ENCODE results near the gene MEIKIN. TPM values are rescaled to one million over a fixed set of nuclear protein-coding genes. Genes with fewer than 3 reads are reported as not detected.

Gene MEIKIN
- total and polyA plus RNA-seq, 3 experiments from 2014 or later: 0.53 to 0.69 TPM; not detected in 1

GRCh38 chr5:131795228-131795627 lies 150.2 kb downstream of the MEIKIN start:
- H3K27ac Mint-ChIP-seq: peak overlapping the region in 7 of 8 donors; percentile 1 to 100 (median 67)
- no peaks in the 10 kb centered on the region for H3K9me3 Mint-ChIP-seq
- no peaks in the 10 kb centered on the region for H3K9me3 ChIP-seq (ENCODE audit: low read length)
- ChIA-PET CTCF (no interaction called here), POLR2A (no interaction called here)
- H3K27me3 Mint-ChIP-seq: no peaks in the 10 kb centered on the region
- peaks cover 44 to 60% (median 59%) of the 10 kb centered on the region in 3 donors for H3K4me1 Mint-ChIP-seq
- H3K36me3 Mint-ChIP-seq: peaks cover 0 to 13% (median 0%) of the 10 kb centered on the region in 3 donors
- no peaks in the 10 kb centered on the region for H3K27me3 ChIP-seq (ENCODE audit: insufficient read depth, low read length, poor library complexity, severe bottlenecking)
- H3K27ac ChIP-seq (ENCODE audit: low read depth, low read length): peak overlapping the region; percentile 96
- peaks cover 21% of the 10 kb centered on the region for H3K4me1 ChIP-seq (ENCODE audit: insufficient read depth, low read length)
- DNase-seq: no peak
- peak overlapping the region; percentile 40 for H3K4me3 ChIP-seq (ENCODE audit: low read length)
- H3K36me3 ChIP-seq (ENCODE audit: insufficient read depth, low read length): no peaks in the 10 kb centered on the region
- peak overlapping the region; percentile 71 to 99 (median 96) for H3K4me3 Mint-ChIP-seq

DNA sequence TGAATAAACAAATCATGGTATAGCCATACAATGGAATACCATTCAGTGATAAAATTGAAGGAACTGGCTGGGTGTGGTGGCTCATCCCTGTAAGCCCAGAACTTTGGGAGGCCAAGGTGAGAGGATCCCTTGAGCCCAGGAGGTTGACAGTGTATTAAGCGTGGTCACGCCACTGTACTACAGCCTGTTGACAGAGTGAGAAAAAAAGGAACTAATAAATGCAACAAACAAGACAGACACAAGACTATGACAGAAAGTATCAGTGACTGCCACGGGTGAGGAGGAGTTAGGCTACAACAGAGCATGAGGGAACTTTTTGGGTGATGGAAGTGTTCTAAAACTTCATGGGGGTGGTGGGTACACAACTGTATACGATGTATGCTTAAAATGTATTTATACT lies 150.9 kb downstream of the MEIKIN start:
- POLR2A ChIA-PET: no interaction called here

DNA sequence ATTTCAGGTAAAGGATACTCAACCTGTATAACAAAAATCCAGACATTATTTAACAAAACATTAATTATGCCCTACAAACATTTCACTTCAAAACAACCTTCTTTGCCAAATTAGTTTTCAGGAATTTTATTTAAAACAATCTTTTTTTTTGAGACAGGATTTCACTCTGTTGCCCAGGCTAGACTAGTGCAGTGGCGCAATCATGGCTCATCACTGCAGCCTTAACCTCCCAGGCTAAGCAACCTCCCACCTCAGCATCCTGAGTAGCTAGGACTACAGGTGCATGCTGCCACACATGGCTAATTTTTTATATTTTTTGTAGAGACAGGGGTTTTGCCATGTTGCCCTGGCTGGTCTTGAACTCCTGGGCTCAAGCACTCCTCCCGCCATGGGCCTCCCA lies 152.6 kb downstream of the MEIKIN start:
- DNase-seq: no peak
- H3K27ac Mint-ChIP-seq: peak overlapping the region in 1 of 8 donors; percentile 23
- peaks cover 0 to 15% (median 7%) of the 10 kb centered on the region in 3 donors for H3K36me3 Mint-ChIP-seq
- no peak overlapping the region for H3K4me3 Mint-ChIP-seq
- Histone ChIP-seq H3K4me3 (ENCODE audit: low read length) (no peak overlapping the region), H3K36me3 (ENCODE audit: insufficient read depth, low read length) (no peaks in the 10 kb centered on the region), H3K27ac (ENCODE audit: low read depth, low read length) (no peak overlapping the region), H3K9me3 (ENCODE audit: low read length) (no peaks in the 10 kb centered on the region), H3K27me3 (ENCODE audit: insufficient read depth, low read length, poor library complexity, severe bottlenecking) (no peaks in the 10 kb centered on the region), H3K4me1 (ENCODE audit: insufficient read depth, low read length) (peaks cover 22% of the 10 kb centered on the region)
- ChIA-PET POLR2A (no interaction called here), CTCF (no interaction called here)
- H3K4me1 Mint-ChIP-seq: peaks cover 50 to 73% (median 70%) of the 10 kb centered on the region in 3 donors
- H3K9me3 Mint-ChIP-seq: no peaks in the 10 kb centered on the region
- no peaks in the 10 kb centered on the region for H3K27me3 Mint-ChIP-seq

More for the DNA sequence above, 150.9 kb downstream of the MEIKIN start:
- H3K9me3 Mint-ChIP-seq: no peaks in the 10 kb centered on the region
- peak overlapping the region in 6 of 7 donors; percentile 6 to 96 (median 64) for H3K4me3 Mint-ChIP-seq
- peak overlapping the region; percentile 31 for H3K4me3 ChIP-seq (ENCODE audit: low read length)
- no peaks in the 10 kb centered on the region for H3K27me3 Mint-ChIP-seq
- CTCF ChIA-PET: no interaction called here
- H3K27ac Mint-ChIP-seq: peak overlapping the region in 5 of 8 donors; percentile 17 to 100 (median 44)
- DNase-seq: no peak
- H3K9me3 ChIP-seq (ENCODE audit: low read length): no peaks in the 10 kb centered on the region
- peaks cover 47 to 64% (median 62%) of the 10 kb centered on the region in 3 donors for H3K4me1 Mint-ChIP-seq
- no peaks in the 10 kb centered on the region for H3K27me3 ChIP-seq (ENCODE audit: insufficient read depth, low read length, poor library complexity, severe bottlenecking)
- peaks cover 21% of the 10 kb centered on the region for H3K4me1 ChIP-seq (ENCODE audit: insufficient read depth, low read length)
- H3K27ac ChIP-seq (ENCODE audit: low read depth, low read length): no peak overlapping the region
- peaks cover 0 to 13% (median 2%) of the 10 kb centered on the region in 3 donors for H3K36me3 Mint-ChIP-seq
- H3K36me3 ChIP-seq (ENCODE audit: insufficient read depth, low read length): no peaks in the 10 kb centered on the region

DNA sequence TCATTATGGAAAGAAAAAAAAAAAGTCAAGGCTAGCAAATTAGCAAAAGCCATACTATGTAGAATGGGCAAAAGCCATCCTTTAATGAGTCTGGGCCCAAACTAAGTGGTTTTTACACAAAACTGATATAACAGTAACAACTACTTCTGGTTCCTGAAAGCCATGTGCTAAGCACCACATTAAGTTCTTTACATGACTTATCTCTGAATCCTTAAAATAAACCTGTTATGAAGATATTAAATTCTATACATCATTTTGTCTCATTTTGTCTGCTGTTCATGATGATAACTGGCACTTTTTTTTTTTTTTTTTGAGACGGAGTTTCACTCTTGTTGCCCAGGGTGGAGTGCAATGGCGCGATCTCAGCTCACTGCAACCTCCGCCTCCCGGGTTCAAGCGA lies 153.6 kb downstream of the MEIKIN start:
- no peaks in the 10 kb centered on the region for H3K9me3 Mint-ChIP-seq
- ChIA-PET POLR2A (no interaction called here), CTCF (no interaction called here)
- Histone ChIP-seq H3K4me3 (ENCODE audit: low read length) (no peak overlapping the region), H3K9me3 (ENCODE audit: low read length) (no peaks in the 10 kb centered on the region), H3K36me3 (ENCODE audit: insufficient read depth, low read length) (no peaks in the 10 kb centered on the region), H3K4me1 (ENCODE audit: insufficient read depth, low read length) (peaks cover 19% of the 10 kb centered on the region), H3K27me3 (ENCODE audit: insufficient read depth, low read length, poor library complexity, severe bottlenecking) (no peaks in the 10 kb centered on the region), H3K27ac (ENCODE audit: low read depth, low read length) (no peak overlapping the region)
- no peak for DNase-seq
- H3K27ac Mint-ChIP-seq: no peak overlapping the region
- H3K4me3 Mint-ChIP-seq: no peak overlapping the region
- no peaks in the 10 kb centered on the region for H3K27me3 Mint-ChIP-seq
- H3K4me1 Mint-ChIP-seq: peaks cover 52 to 78% (median 75%) of the 10 kb centered on the region in 3 donors
- H3K36me3 Mint-ChIP-seq: peaks cover 0 to 11% (median 10%) of the 10 kb centered on the region in 3 donors

DNA sequence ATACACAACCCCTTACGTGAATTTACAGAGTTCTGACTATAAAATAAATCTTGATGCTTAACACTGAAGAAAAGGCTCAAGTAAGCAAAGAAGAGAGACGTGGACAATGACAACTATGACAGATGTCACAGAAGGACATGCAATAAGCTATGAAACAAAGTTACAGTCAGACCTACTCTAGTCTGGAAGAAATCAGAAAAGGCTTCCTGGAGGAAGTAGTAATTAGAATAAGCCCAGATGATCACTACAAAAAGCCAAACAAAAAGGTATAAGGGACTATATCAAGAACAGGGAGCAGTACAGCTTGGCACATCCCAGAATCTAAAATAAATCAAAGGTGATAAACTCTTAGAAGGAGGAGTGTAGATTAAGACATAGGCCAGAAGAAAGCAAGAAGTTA lies 154.9 kb downstream of the MEIKIN start:
- CTCF ChIA-PET: no interaction called here
- peaks cover 51 to 76% (median 75%) of the 10 kb centered on the region in 3 donors for H3K4me1 Mint-ChIP-seq
- peaks cover 16% of the 10 kb centered on the region for H3K4me1 ChIP-seq (ENCODE audit: insufficient read depth, low read length)

DNA sequence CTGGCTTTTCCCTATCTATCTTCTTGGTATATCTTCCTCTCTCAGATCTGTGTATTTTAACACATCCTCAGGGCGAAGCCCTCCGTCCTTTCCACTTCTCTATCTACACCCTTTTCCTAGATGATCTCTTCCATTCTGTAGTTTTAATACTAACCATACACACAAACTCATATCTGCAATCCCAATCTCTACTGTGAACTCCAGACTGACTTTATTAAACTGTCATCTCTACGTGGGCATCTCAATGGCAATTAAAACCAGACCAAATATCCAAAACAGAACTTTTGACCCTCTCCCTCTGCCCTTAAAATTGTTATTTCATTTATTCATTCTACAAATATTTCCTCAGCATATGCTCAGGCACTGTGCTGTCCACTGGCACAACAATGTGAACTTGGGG lies 155.7 kb downstream of the MEIKIN start:
- no peak overlapping the region for H3K4me3 ChIP-seq (ENCODE audit: low read length)
- peaks cover 12% of the 10 kb centered on the region for H3K4me1 ChIP-seq (ENCODE audit: insufficient read depth, low read length)
- H3K36me3 Mint-ChIP-seq: peaks cover 0 to 10% (median 4%) of the 10 kb centered on the region in 3 donors
- H3K9me3 ChIP-seq (ENCODE audit: low read length): no peaks in the 10 kb centered on the region
- DNase-seq: no peak
- no peak overlapping the region for H3K27ac ChIP-seq (ENCODE audit: low read depth, low read length)
- H3K4me3 Mint-ChIP-seq: no peak overlapping the region
- H3K27me3 ChIP-seq (ENCODE audit: insufficient read depth, low read length, poor library complexity, severe bottlenecking): no peaks in the 10 kb centered on the region
- no peak overlapping the region for H3K27ac Mint-ChIP-seq
- no peaks in the 10 kb centered on the region for H3K9me3 Mint-ChIP-seq
- ChIA-PET CTCF (no interaction called here), POLR2A (no interaction called here)
- no peaks in the 10 kb centered on the region for H3K36me3 ChIP-seq (ENCODE audit: insufficient read depth, low read length)
- H3K27me3 Mint-ChIP-seq: no peaks in the 10 kb centered on the region
- peaks cover 44 to 68% (median 67%) of the 10 kb centered on the region in 3 donors for H3K4me1 Mint-ChIP-seq

More for the DNA sequence above, 154.9 kb downstream of the MEIKIN start:
- no peaks in the 10 kb centered on the region for H3K27me3 ChIP-seq (ENCODE audit: insufficient read depth, low read length, poor library complexity, severe bottlenecking)
- DNase-seq: no peak
- H3K4me3 ChIP-seq (ENCODE audit: low read length): no peak overlapping the region
- no peaks in the 10 kb centered on the region for H3K9me3 ChIP-seq (ENCODE audit: low read length)
- peaks cover 0 to 10% (median 5%) of the 10 kb centered on the region in 3 donors for H3K36me3 Mint-ChIP-seq
- H3K27ac ChIP-seq (ENCODE audit: low read depth, low read length): no peak overlapping the region
- H3K4me3 Mint-ChIP-seq: no peak overlapping the region
- no peaks in the 10 kb centered on the region for H3K36me3 ChIP-seq (ENCODE audit: insufficient read depth, low read length)
- no peaks in the 10 kb centered on the region for H3K9me3 Mint-ChIP-seq
- POLR2A ChIA-PET: no interaction called here
- peak overlapping the region in 3 of 8 donors; percentile 2 to 42 (median 2) for H3K27ac Mint-ChIP-seq
- H3K27me3 Mint-ChIP-seq: no peaks in the 10 kb centered on the region

GRCh38 chr5:131787736-131788135 lies 157.7 kb downstream of the MEIKIN start:
- CTCF ChIA-PET: no interaction called here

DNA sequence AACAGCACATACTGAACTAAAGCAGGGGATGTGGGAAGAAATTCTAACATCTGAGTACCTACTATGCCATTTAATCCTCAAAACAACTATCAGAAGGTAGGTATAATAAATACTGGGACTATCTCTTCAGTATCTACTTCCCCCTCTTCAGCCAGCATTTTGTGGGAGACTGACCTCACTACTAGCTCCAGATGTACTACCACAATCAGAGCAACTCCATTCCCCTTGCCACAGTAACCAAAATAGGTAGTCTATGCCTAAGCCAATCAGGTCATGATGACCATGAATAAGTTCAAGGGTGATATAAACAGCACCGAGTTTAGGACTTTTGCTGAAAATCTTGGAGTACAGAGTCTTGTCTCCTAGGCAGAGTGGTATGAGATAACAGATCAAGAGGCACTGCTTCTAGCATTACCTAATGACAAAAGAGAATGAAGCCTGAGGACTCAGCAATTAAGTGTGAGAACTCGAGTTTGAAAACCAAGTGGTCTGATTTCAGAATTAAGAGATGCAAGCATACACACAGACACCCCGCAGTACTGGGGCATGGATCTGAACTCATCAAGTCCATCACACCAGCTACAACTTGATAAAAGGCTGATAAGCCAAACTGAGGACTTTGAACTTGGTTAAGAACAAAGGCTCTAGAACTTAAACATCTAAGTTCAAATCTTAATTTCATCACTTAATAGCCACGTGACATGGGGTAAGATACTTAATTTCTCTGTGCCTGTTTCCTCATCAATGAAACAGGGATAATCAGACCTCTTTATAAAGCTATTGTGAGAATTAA lies 158.4 kb downstream of the MEIKIN start:
- Mint-ChIP-seq H3K4me3 (no peak overlapping the region), H3K27me3 (no peaks in the 10 kb centered on the region), H3K36me3 (peaks cover 0 to 12% (median 4%) of the 10 kb centered on the region in 3 donors), H3K4me1 (peaks cover 45 to 65% (median 62%) of the 10 kb centered on the region in 3 donors), H3K27ac (peak overlapping the region in 1 of 8 donors; percentile 14), H3K9me3 (no peaks in the 10 kb centered on the region)
- no peak for DNase-seq
- Histone ChIP-seq H3K4me1 (ENCODE audit: insufficient read depth, low read length) (peaks cover 6% of the 10 kb centered on the region), H3K36me3 (ENCODE audit: insufficient read depth, low read length) (no peaks in the 10 kb centered on the region), H3K4me3 (ENCODE audit: low read length) (no peak overlapping the region), H3K27ac (ENCODE audit: low read depth, low read length) (no peak overlapping the region), H3K9me3 (ENCODE audit: low read length) (no peaks in the 10 kb centered on the region), H3K27me3 (ENCODE audit: insufficient read depth, low read length, poor library complexity, severe bottlenecking) (no peaks in the 10 kb centered on the region)
- CTCF ChIA-PET: no interaction called here
- POLR2A ChIA-PET: no interaction called here

More at GRCh38 chr5:131787736-131788135, 157.7 kb downstream of the MEIKIN start:
- POLR2A ChIA-PET: interaction anchor here (0.6 kb wide), 1 partner anchor 131 kb away, joined by 7 read pairs; no protein-coding TSS in a partner anchor
- H3K9me3 Mint-ChIP-seq: no peaks in the 10 kb centered on the region
- Histone ChIP-seq H3K9me3 (ENCODE audit: low read length) (no peaks in the 10 kb centered on the region), H3K27ac (ENCODE audit: low read depth, low read length) (no peak overlapping the region), H3K27me3 (ENCODE audit: insufficient read depth, low read length, poor library complexity, severe bottlenecking) (no peaks in the 10 kb centered on the region), H3K4me1 (ENCODE audit: insufficient read depth, low read length) (peaks cover 6% of the 10 kb centered on the region), H3K36me3 (ENCODE audit: insufficient read depth, low read length) (no peaks in the 10 kb centered on the region), H3K4me3 (ENCODE audit: low read length) (no peak overlapping the region)
- peaks cover 0 to 12% (median 4%) of the 10 kb centered on the region in 3 donors for H3K36me3 Mint-ChIP-seq
- peak overlapping the region in 3 of 8 donors; percentile 13 to 35 (median 14) for H3K27ac Mint-ChIP-seq
- no peak for DNase-seq
- H3K4me3 Mint-ChIP-seq: peak overlapping the region in 2 of 7 donors; percentile 9 to 10
- peaks cover 47 to 64% (median 58%) of the 10 kb centered on the region in 3 donors for H3K4me1 Mint-ChIP-seq
- no peaks in the 10 kb centered on the region for H3K27me3 Mint-ChIP-seq
